ENCODE results near the gene TRIOBP. TPM values are rescaled to one million over a fixed set of nuclear protein-coding genes. Genes with fewer than 3 reads are reported as not detected.

TRIOBP gene
- total and polyA plus RNA-seq, 2 of the 13 experiments (the other 11 are each of a cell fraction or from before 2014, with no cell fraction given), result 6.1 to 15.4 TPM

- 0 out of 2 replicates have a peak, but pooled peaks have one; percentile 21 for TF ChIP-seq ZNF281 (CRISPR knock-in tag; IDR thresholded peaks at IDR 0.05; ENCODE audit: borderline replicate concordance)
- TF ChIP-seq PRDM10 (CRISPR knock-in tag; IDR thresholded peaks at IDR 0.05; ENCODE audit: low read depth), result peak; percentile 69; the same call in 1 of the 2 replicates
- TF ChIP-seq ZSCAN31 (CRISPR knock-in tag; IDR thresholded peaks at IDR 0.05; ENCODE audit: low read depth), result no peak
- TF ChIP-seq ZC3H4 (CRISPR knock-in tag; IDR thresholded peaks at IDR 0.05; ENCODE audit: borderline replicate concordance), result no peak
- no peak for TF ChIP-seq HES4 (CRISPR knock-in tag; IDR thresholded peaks at IDR 0.05; ENCODE audit: borderline replicate concordance)
- TF ChIP-seq IRX3 (CRISPR knock-in tag; IDR thresholded peaks at IDR 0.05; ENCODE audit: borderline replicate concordance, low read depth), result no peak
- no peak; the same call in 1 of the 2 replicates for TF ChIP-seq ELF1 (CRISPR knock-in tag; IDR thresholded peaks at IDR 0.05)
- no peak for TF ChIP-seq EED (CRISPR knock-in tag; IDR thresholded peaks at IDR 0.05)
- no peak for TF ChIP-seq NCOA5 (CRISPR knock-in tag; IDR thresholded peaks at IDR 0.05)
- no peak for TF ChIP-seq ZBTB37 (CRISPR knock-in tag; IDR thresholded peaks at IDR 0.05)
- no peak for TF ChIP-seq ZNF44 (CRISPR knock-in tag; IDR thresholded peaks at IDR 0.05)
- TF ChIP-seq PAF1 (CRISPR knock-in tag; IDR thresholded peaks at IDR 0.05), result no peak
- TF ChIP-seq HDAC2 (CRISPR knock-in tag; IDR thresholded peaks at IDR 0.05), result 0 out of 2 replicates have a peak, but pooled peaks have one; percentile 59
- peak; percentile 19; the same call in 1 of the 3 replicates for TF ChIP-seq MXI1 (IDR thresholded peaks at IDR 0.05; ENCODE audit: borderline replicate concordance, low read depth, low read length)
- TF ChIP-seq ARID5B (CRISPR knock-in tag; IDR thresholded peaks at IDR 0.05), result 0 out of 2 replicates have a peak, but pooled peaks have one; percentile 22
- TF ChIP-seq PHB2 (IDR thresholded peaks at IDR 0.05; ENCODE audit: partially characterized antibody), result no peak
- TF ChIP-seq ZBTB3 (CRISPR knock-in tag; IDR thresholded peaks at IDR 0.05; ENCODE audit: borderline replicate concordance, low read depth), result no peak
- peak; percentile 81; the same call in 1 of the 2 replicates for TF ChIP-seq ZNF292 (CRISPR knock-in tag; IDR thresholded peaks at IDR 0.05; ENCODE audit: borderline replicate concordance, low read depth)
Observed at GRCh38 chr22:37734964-37735451, 38.2 kb downstream of the TRIOBP start (continued).
